Activated T-helper 9 cell treated with anti-CD3 and anti-CD28 coated beads, Interleukin-2, amount 50 U/mL, for 16 hours (primary cell): ENCODE data around the gene MCM6.

Experiments
- DNase-seq: peaks from one replicate; pipeline ENCODE4 v3.0.0-alpha.2; 2020; ENCODE audit warnings: low read depth

Gene MCM6

GRCh38 chr2:135862718-135863117, 13.5 kb downstream of the MCM6 start:
- no peak for DNase-seq

GRCh38 chr2:135853401-135853800, 22.8 kb downstream of the MCM6 start:
- DNase-seq: no peak

GRCh38 chr2:135851858-135852257, 24.4 kb downstream of the MCM6 start:
- no peak for DNase-seq

- no peak for DNase-seq
Observed at GRCh38 chr2:135850892-135851668, 25.2 kb downstream of the MCM6 start.

- DNase-seq: no peak
Observed at GRCh38 chr2:135849087-135849486, 27.2 kb downstream of the MCM6 start.

GRCh38 chr2:135845997-135846396, 30.2 kb downstream of the MCM6 start:
- no peak for DNase-seq

GRCh38 chr2:135845257-135845656, 31.0 kb downstream of the MCM6 start:
- no peak for DNase-seq

- DNase-seq: no peak
Observed at GRCh38 chr2:135844301-135844895, 31.8 kb downstream of the MCM6 start.

GRCh38 chr2:135843671-135844070, 32.6 kb downstream of the MCM6 start:
- no peak for DNase-seq

GRCh38 chr2:135840601-135841000, 35.6 kb downstream of the MCM6 start:
- DNase-seq: no peak

GRCh38 chr2:135839713-135840112, 36.5 kb downstream of the MCM6 start:
- DNase-seq: no peak

- DNase-seq: no peak
Observed at GRCh38 chr2:135838502-135838901, 37.7 kb downstream of the MCM6 start.

GRCh38 chr2:135836596-135837270, 39.5 kb downstream of the MCM6 start, which contains the start of gene LCT:
Gene LCT, minus strand, starts transcription at chr2:135837184. Its CDS starts 15 bp downstream, at chr2:135837169.
- DNase-seq: no peak

- DNase-seq: no peak
Observed at GRCh38 chr2:135832891-135833290, 43.4 kb downstream of the MCM6 start.

GRCh38 chr2:135831180-135831812, 44.9 kb downstream of the MCM6 start:
- DNase-seq: no peak

GRCh38 chr2:135829378-135830135, 46.7 kb downstream of the MCM6 start:
- DNase-seq: no peak

- no peak for DNase-seq
Observed at GRCh38 chr2:135826544-135826943, 49.7 kb downstream of the MCM6 start.

- DNase-seq: no peak
Observed at GRCh38 chr2:135825550-135826176, 50.6 kb downstream of the MCM6 start.

GRCh38 chr2:135825131-135825530, 51.1 kb downstream of the MCM6 start:
- DNase-seq: no peak

- DNase-seq: no peak
Observed at GRCh38 chr2:135822855-135823254, 53.4 kb downstream of the MCM6 start.

- DNase-seq: no peak
Observed at GRCh38 chr2:135821190-135821589, 55.1 kb downstream of the MCM6 start.
